ENCODE measurements around the gene CGREF1. TPM values are rescaled to one million over a fixed set of nuclear protein-coding genes. Genes with fewer than 3 reads are reported as not detected.

CGREF1 gene
- total RNA-seq, 1 experiment from 2014 or later = 12.9 TPM

DNA sequence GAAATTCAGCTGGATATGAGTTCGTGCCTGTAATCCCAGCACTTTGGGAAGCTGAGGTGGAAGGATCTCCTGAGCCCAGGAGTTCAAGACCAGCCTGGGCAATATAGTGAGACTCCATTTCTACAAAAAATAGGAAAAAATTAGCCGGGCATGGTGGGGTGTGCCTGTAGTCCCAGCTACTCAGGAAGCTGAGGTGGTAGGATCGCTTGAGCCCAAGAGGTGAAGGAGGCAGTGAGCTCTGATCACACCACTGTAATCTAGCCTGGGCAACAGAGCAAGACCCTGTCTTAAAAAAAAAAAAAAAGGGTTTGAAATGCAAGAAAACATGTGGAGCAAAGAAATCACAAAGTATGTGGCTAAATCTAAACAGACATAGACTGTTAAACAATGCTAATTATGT is 9.8 kb downstream of the CGREF1 start:
- Mint-ChIP-seq H3K4me3 (ENCODE audit: unreplicated experiment) (no peak overlapping the region), H3K36me3 (ENCODE audit: insufficient read depth, unreplicated experiment) (peaks cover 9% of the 10 kb centered on the region), H3K4me1 (ENCODE audit: insufficient read depth, unreplicated experiment) (no peaks in the 10 kb centered on the region), H3K9me3 (ENCODE audit: unreplicated experiment) (no peaks in the 10 kb centered on the region), H3K27me3 (ENCODE audit: insufficient read depth, unreplicated experiment) (no peaks in the 10 kb centered on the region), H3K27ac (ENCODE audit: low read depth, unreplicated experiment) (no peak overlapping the region)
- no peak for DNase-seq (ENCODE audit: unreplicated experiment)
- ChIA-PET CTCF (interaction anchor here (1.0 to 1.1 kb wide), 3 partner anchors 10 to 171 kb away, joined by 3 to 8 read pairs (median 4); no protein-coding TSS in a partner anchor), POLR2A (interaction anchor here (0.6 to 1.2 kb wide), 2 partner anchors 9 to 185 kb away, joined by 3 to 4 read pairs; no protein-coding TSS in a partner anchor)
- TF ChIP-seq, protein P1, sequence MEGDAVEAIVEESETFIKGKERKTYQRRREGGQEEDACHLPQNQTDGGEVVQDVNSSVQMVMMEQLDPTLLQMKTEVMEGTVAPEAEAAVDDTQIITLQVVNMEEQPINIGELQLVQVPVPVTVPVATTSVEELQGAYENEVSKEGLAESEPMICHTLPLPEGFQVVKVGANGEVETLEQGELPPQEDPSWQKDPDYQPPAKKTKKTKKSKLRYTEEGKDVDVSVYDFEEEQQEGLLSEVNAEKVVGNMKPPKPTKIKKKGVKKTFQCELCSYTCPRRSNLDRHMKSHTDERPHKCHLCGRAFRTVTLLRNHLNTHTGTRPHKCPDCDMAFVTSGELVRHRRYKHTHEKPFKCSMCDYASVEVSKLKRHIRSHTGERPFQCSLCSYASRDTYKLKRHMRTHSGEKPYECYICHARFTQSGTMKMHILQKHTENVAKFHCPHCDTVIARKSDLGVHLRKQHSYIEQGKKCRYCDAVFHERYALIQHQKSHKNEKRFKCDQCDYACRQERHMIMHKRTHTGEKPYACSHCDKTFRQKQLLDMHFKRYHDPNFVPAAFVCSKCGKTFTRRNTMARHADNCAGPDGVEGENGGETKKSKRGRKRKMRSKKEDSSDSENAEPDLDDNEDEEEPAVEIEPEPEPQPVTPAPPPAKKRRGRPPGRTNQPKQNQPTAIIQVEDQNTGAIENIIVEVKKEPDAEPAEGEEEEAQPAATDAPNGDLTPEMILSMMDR (IDR thresholded peaks at IDR 0.05; ENCODE audit: unreplicated experiment) = no peak
- intact Hi-C loops (cut with micrococcal nuclease) = no loop called here
- BruUV-seq (replicated peaks) = no TSS peak

DNA sequence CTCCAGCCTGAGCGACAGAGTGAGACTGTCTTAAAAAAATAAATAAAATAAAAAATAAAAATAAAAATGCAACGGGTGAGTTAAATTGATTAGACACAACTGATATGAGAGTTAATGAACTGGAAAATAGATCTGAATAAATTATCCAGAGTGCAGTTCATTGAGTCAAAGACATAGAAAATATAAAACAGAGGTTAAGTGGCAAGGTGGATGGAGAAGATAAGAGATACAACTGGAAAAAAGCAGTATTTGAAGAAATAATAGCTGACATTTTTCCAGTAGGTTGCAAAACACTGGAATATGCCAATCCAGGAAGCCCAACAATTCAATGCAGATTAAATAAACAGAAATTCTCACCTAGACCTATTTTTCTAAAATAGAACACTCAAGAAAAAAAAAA is 10.7 kb downstream of the CGREF1 start:
- no TSS peak for BruUV-seq (replicated peaks)
- H3K36me3 Mint-ChIP-seq (ENCODE audit: insufficient read depth, unreplicated experiment) = peaks cover 9% of the 10 kb centered on the region
- H3K27ac Mint-ChIP-seq (ENCODE audit: low read depth, unreplicated experiment) = no peak overlapping the region
- ChIA-PET CTCF (interaction anchor here (0.8 to 1.2 kb wide), 6 partner anchors 9 to 262 kb away, joined by 3 to 8 read pairs (median 4); no protein-coding TSS in a partner anchor), POLR2A (interaction anchor here (0.6 to 1.2 kb wide), 2 partner anchors 10 to 186 kb away, joined by 3 to 4 read pairs; no protein-coding TSS in a partner anchor)
- TF ChIP-seq, protein P1 (IDR thresholded peaks at IDR 0.05; ENCODE audit: unreplicated experiment) = no peak
- H3K4me1 Mint-ChIP-seq (ENCODE audit: insufficient read depth, unreplicated experiment) = no peaks in the 10 kb centered on the region
- no peaks in the 10 kb centered on the region for H3K9me3 Mint-ChIP-seq (ENCODE audit: unreplicated experiment)
- intact Hi-C loops (cut with micrococcal nuclease) = no loop called here
- no peak overlapping the region for H3K4me3 Mint-ChIP-seq (ENCODE audit: unreplicated experiment)
- DNase-seq (ENCODE audit: unreplicated experiment) = no peak
- no peaks in the 10 kb centered on the region for H3K27me3 Mint-ChIP-seq (ENCODE audit: insufficient read depth, unreplicated experiment)

DNA sequence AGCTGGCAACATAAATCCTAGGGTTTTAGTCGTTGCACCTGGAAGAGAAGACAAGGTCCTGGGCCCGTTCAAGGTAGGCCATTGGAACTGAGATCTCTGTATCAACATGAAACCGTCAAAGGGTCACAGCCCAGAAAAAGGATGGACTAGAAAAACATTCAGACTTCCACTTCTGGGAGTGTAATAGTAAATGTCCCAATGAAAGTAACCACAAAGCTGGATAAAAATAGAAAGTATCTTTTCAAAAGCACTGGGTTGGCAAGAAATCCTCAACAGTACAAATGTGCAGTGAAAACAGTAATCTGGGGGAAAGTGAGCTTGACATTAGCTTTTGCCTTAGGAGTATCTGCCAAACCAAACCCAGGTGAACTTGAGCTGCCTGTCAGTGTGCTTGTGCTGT is 12.9 kb downstream of the CGREF1 start:
- Mint-ChIP-seq H3K4me1 (ENCODE audit: insufficient read depth, unreplicated experiment) (no peaks in the 10 kb centered on the region), H3K36me3 (ENCODE audit: insufficient read depth, unreplicated experiment) (peaks cover 9% of the 10 kb centered on the region), H3K27me3 (ENCODE audit: insufficient read depth, unreplicated experiment) (no peaks in the 10 kb centered on the region), H3K4me3 (ENCODE audit: unreplicated experiment) (no peak overlapping the region), H3K9me3 (ENCODE audit: unreplicated experiment) (no peaks in the 10 kb centered on the region), H3K27ac (ENCODE audit: low read depth, unreplicated experiment) (no peak overlapping the region)
- DNase-seq (ENCODE audit: unreplicated experiment) = no peak
- TF ChIP-seq, protein P1 (IDR thresholded peaks at IDR 0.05; ENCODE audit: unreplicated experiment) = no peak
- intact Hi-C loops (cut with micrococcal nuclease) = no loop called here
- BruUV-seq (replicated peaks) = no TSS peak
- ChIA-PET CTCF (interaction anchor here (1.1 to 2.5 kb wide), 4 partner anchors 10 to 197 kb away, joined by 3 to 13 read pairs (median 4); partner anchors contain the start of gene KHK), POLR2A (interaction anchor here (0.7 to 1.4 kb wide), 4 partner anchors 8 to 266 kb away, joined by 3 to 4 read pairs (median 3); partner anchors contain the start of gene PREB)

DNA sequence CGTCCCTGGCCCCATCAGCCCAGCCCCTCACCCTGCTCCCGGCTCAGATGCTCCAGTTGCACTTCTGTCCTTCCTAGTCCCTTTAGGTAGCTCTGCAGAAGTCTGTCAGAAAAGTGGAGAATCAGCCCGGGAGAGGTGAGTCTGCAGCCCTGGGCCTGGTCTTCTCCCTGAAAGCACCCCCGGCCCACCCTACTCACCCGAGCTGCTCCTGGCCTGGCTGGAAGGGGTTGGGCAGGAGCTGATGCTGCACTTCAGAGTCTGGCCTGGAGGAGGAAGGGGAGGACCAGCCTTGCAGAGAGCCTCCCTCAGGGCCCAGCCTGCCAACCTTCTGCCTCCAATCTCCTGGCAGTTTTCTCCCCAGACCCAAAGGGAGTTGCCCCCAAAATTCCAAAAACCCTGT is 16.6 kb downstream of the CGREF1 start:
- DNase-seq (ENCODE audit: unreplicated experiment) = no peak
- Mint-ChIP-seq H3K27me3 (ENCODE audit: insufficient read depth, unreplicated experiment) (no peaks in the 10 kb centered on the region), H3K9me3 (ENCODE audit: unreplicated experiment) (no peaks in the 10 kb centered on the region), H3K4me1 (ENCODE audit: insufficient read depth, unreplicated experiment) (no peaks in the 10 kb centered on the region), H3K27ac (ENCODE audit: low read depth, unreplicated experiment) (no peak overlapping the region), H3K36me3 (ENCODE audit: insufficient read depth, unreplicated experiment) (no peaks in the 10 kb centered on the region), H3K4me3 (ENCODE audit: unreplicated experiment) (no peak overlapping the region)
- ChIA-PET POLR2A (no interaction called here), CTCF (interaction anchor here (0.9 to 10.4 kb wide), 4 partner anchors 89 to 201 kb away, joined by 4 to 96 read pairs (median 28); partner anchors contain the start of gene TRIM54)
- BruUV-seq (replicated peaks) = no TSS peak
- TF ChIP-seq, protein P1 (IDR thresholded peaks at IDR 0.05; ENCODE audit: unreplicated experiment) = no peak
- intact Hi-C loops (cut with micrococcal nuclease) = no loop called here
